HG03442 (cell line): ENCODE data around the gene TBC1D22B.

Experiments used
- ATAC-seq: cut with Tn5 transposase; IDR thresholded peaks from one replicate; pipeline ENCODE4 v1.9.1; 2021; ENCODE audit warnings: mild to moderate bottlenecking, moderate library complexity; ENCODE audit not compliant: unreplicated experiment

TBC1D22B gene

DNA sequence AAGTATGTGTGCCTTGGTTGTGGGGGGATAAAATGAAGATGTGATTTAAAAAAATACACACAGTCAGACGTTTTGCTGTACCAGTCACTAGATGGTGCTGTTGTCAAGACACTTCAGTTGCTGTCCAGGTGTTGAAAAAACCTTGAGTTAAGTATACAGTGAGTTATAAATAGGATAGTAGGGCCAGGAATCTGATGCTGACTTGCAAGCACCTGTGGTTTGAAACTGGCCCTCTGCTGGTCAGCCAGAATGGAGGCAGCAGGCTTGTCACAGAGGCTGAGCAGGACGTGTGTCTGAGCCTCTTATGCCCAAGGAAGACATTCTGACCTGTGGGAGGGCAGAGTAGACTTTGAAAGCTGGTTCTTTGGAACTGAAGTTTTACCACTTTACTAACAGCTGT lies 124.0 kb downstream of the TBC1D22B start:
- no peak for ATAC-seq
